HUDEP-2 (cell line): ENCODE measurements around the gene F8A1.
"Not testable (repeated sequence)": the region's sequence is repeated elsewhere in the genome, so short reads cannot be mapped to it uniquely, and the experiment has no call there.

ENCODE experiments used
- DNase-seq, 76 experiments: peaks; one replicate each; lab custom pipeline; 2025; ENCODE audit not compliant: unreplicated experiment in 76 of 76; lab: John Stamatoyannopoulos, UW

F8A1 gene

GRCh38 chrX:154886069-154886788 lies at the start of gene F8A1:
TSS of gene F8A1 (plus strand) at chrX:154886355. CDS start at chrX:154886375, 20 bp downstream.
- DNase-seq = not testable (repeated sequence)

GRCh38 chrX:154840856-154841255 lies 45.3 kb upstream of the F8A1 start:
- DNase-seq = peak in 27 of 76 experiments; percentile 0 to 45 (median 10)

GRCh38 chrX:154850957-154851611 lies 35.1 kb upstream of the F8A1 start:
- DNase-seq = no peak

- DNase-seq = no peak
Measured at GRCh38 chrX:154855256-154855655, 30.9 kb upstream of the F8A1 start.

- DNase-seq = not testable (repeated sequence)
Measured at GRCh38 chrX:154868522-154868921, 17.6 kb upstream of the F8A1 start.

- DNase-seq = no peak
Measured at GRCh38 chrX:154873329-154873728, 12.8 kb upstream of the F8A1 start.

GRCh38 chrX:154884069-154884468 lies 2.1 kb upstream of the F8A1 start:
- DNase-seq = not testable (repeated sequence)

- DNase-seq = not testable (repeated sequence)
Measured at GRCh38 chrX:154885057-154885456, 1.1 kb upstream of the F8A1 start.

- DNase-seq = not testable (repeated sequence)
Measured at GRCh38 chrX:154885549-154885948, 606 bp upstream of the F8A1 start.

- not testable (repeated sequence) for DNase-seq
Measured at GRCh38 chrX:154886789-154887221, 650 bp downstream of the F8A1 start.

- DNase-seq = no peak
Measured at GRCh38 chrX:154890990-154891639, 5.0 kb downstream of the F8A1 start.

- DNase-seq = no peak
Measured at GRCh38 chrX:154892296-154892695, 6.1 kb downstream of the F8A1 start.

- no peak for DNase-seq
Measured at GRCh38 chrX:154900323-154900722, 14.2 kb downstream of the F8A1 start.

GRCh38 chrX:154902408-154902807 lies 16.3 kb downstream of the F8A1 start:
- peak in 1 of 76 experiments; percentile 1 for DNase-seq

- no peak for DNase-seq
Measured at GRCh38 chrX:154908821-154909220, 22.7 kb downstream of the F8A1 start.

GRCh38 chrX:154910048-154910447 lies 23.9 kb downstream of the F8A1 start:
- DNase-seq = not testable (repeated sequence)

- DNase-seq = not testable (repeated sequence)
Measured at GRCh38 chrX:154910528-154910927, 24.4 kb downstream of the F8A1 start.

GRCh38 chrX:154914052-154914451 lies 27.9 kb downstream of the F8A1 start:
- DNase-seq = no peak

GRCh38 chrX:154918060-154918483 lies 31.9 kb downstream of the F8A1 start:
- DNase-seq = peak in 13 of 76 experiments; percentile 1 to 9 (median 1)

- not testable (repeated sequence) for DNase-seq
Measured at GRCh38 chrX:154924771-154925170, 38.6 kb downstream of the F8A1 start.
